Keratinocyte (primary cell): ENCODE data around the gene OIT3. TPM values are rescaled to one million over a fixed set of nuclear protein-coding genes. Genes with fewer than 3 reads are reported as not detected.

Experiments used
- DNase-seq: peaks from one replicate; pipeline ENCODE4 v3.0.0-alpha.2; 2011; ENCODE audit warnings: low read depth, missing footprints, low spot score
- FAIRE-seq: peaks from 2 replicates; lab custom pipeline; 2011; peaks lifted over from hg19 to GRCh38; lab: Jason Lieb, UNC
- H2AFZ ChIP-seq: 2 replicates; pipeline ENCODE4 v1.6.0; 2012; ENCODE audit warnings: low read length, control low read depth, inconsistent platforms; ENCODE audit not compliant: control insufficient read depth
- H3K27ac ChIP-seq: 2 replicates; pipeline ENCODE4 v1.5.1; 2011; ENCODE audit warnings: low read length; ENCODE audit not compliant: control insufficient read depth, insufficient read depth
- H3K27me3 ChIP-seq: 3 replicates; pipeline ENCODE4 v1.6.0; 2011; ENCODE audit warnings: low read length; ENCODE audit not compliant: control insufficient read depth, insufficient read depth; ENCODE audit errors: extremely low read depth
- H3K36me3 ChIP-seq, 2 experiments: 2 replicates in 1 of 2; 3 replicates in 1 of 2; pipeline ENCODE4 v1.5.1; 2011; ENCODE audit warnings: low read length in 2 of 2, mild to moderate bottlenecking in 1 of 2; ENCODE audit not compliant: control insufficient read depth in 2 of 2, insufficient read depth in 2 of 2; ENCODE audit errors: extremely low read depth in 1 of 2
- H3K4me1 ChIP-seq: 3 replicates; pipeline ENCODE4 v1.5.1; 2011; ENCODE audit warnings: low read length; ENCODE audit not compliant: control insufficient read depth, insufficient read depth; ENCODE audit errors: extremely low read depth
- H3K4me2 ChIP-seq: 3 replicates; pipeline ENCODE4 v1.6.0; 2011; ENCODE audit warnings: low read depth, low read length; ENCODE audit not compliant: control insufficient read depth, insufficient read depth; ENCODE audit errors: extremely low read depth
- H3K4me3 ChIP-seq, 3 experiments: fragments of 200-600 bp in 1 of 3; sonication (generic) in 1 of 3; 2 replicates in 2 of 3; 3 replicates in 1 of 3; pipeline ENCODE4 v1.5.1; 2011 to 2016; ENCODE audit warnings: low read length in 3 of 3, mild to moderate bottlenecking in 3 of 3, control low read depth in 2 of 3, inconsistent platforms in 1 of 3, low read depth in 1 of 3, mixed read lengths in 1 of 3, mixed run types in 1 of 3, moderate library complexity in 1 of 3; ENCODE audit not compliant: control insufficient read depth in 2 of 3, insufficient read depth in 2 of 3; ENCODE audit errors: extremely low read depth in 1 of 3
- H3K79me2 ChIP-seq: 2 replicates; pipeline ENCODE4 v1.6.0; 2012; ENCODE audit warnings: low read length; ENCODE audit not compliant: control insufficient read depth, insufficient read depth
- H3K9ac ChIP-seq: 3 replicates; pipeline ENCODE4 v1.6.0; 2011; ENCODE audit warnings: low read length; ENCODE audit not compliant: control insufficient read depth, insufficient read depth; ENCODE audit errors: extremely low read depth
- H3K9me1 ChIP-seq: 3 replicates; pipeline ENCODE4 v1.6.0; 2011; ENCODE audit warnings: low read length; ENCODE audit not compliant: control insufficient read depth, insufficient read depth; ENCODE audit errors: extremely low read depth
- H3K9me3 ChIP-seq: 2 replicates; pipeline ENCODE4 v1.5.1; 2012; ENCODE audit warnings: low read depth, low read length; ENCODE audit not compliant: control insufficient read depth
- H4K20me1 ChIP-seq: 3 replicates; pipeline ENCODE4 v1.6.0; 2011; ENCODE audit warnings: low read length; ENCODE audit not compliant: control insufficient read depth, insufficient read depth; ENCODE audit errors: extremely low read depth
- CTCF ChIP-seq, 3 experiments: IDR thresholded peaks in 1 of 3; conservative IDR thresholded peaks in 1 of 3; optimal IDR thresholded peaks in 1 of 3; 2 replicates in 2 of 3; 3 replicates in 1 of 3; pipeline versions ENCODE3 to v1.5.1; 2011; ENCODE audit warnings: low read length in 3 of 3, mild to moderate bottlenecking in 3 of 3, moderate library complexity in 2 of 3, control low read depth in 1 of 3, inconsistent platforms in 1 of 3; ENCODE audit not compliant: insufficient read depth in 2 of 3; ENCODE audit errors: extremely low read depth in 1 of 3
- EZH2 ChIP-seq: IDR thresholded peaks from one replicate; pipeline ENCODE4 v1.6.1; 2012; ENCODE audit warnings: inconsistent platforms, mild to moderate bottlenecking, low read length, moderate library complexity
- dilution Hi-C: fragments of 300-500 bp; cut with MboI; formaldehyde crosslinking; loops from one replicate; pipeline ENCODE4 v1.7.0; 2020; ENCODE audit warnings: low sequenced_read_pairs; ENCODE audit not compliant: extremely low pct_ligation_motif_present
- polyA plus RNA-seq, 5 experiments: library from polyadenylated mRNA; depleted of rRNA in 3 of 5; stranded (reverse) in 3 of 5; stranded (forward) in 1 of 5; unstranded in 1 of 5; fragments of >200 nt; gene quantifications; 1 replicate in 1 of 5; 2 replicates in 3 of 5; 3 replicates in 1 of 5; pipeline versions ENCODE4 v1.2.1 to v1.2.3, GENCODE V29; 2011 to 2012; ENCODE audit warnings: missing spikeins in 2 of 5, low read depth in 1 of 5, low replicate concordance in 1 of 5

Gene OIT3
- polyA plus RNA-seq, 1 donor (not counting 4 experiments of a cell fraction or from before 2014, with no cell fraction given): 0.05 TPM

DNA sequence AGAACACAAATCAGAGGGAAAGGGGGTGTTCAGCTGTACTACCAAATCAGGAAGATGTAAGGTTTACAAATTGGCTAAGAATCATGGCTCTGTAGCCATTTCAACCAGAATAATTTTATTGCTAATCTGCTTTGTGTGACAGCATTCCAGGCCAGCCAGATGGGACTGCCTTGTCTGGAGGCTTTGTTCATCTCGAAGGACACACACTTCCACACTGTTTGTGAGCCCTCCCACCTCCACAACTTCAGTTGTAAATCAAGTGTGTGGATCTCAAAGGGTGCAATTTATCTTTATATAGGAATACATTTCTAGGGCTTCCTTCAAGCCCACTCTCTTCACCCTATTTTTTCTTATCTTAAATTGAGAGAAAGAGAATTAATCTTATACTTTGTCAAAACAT, 6.9 kb upstream of the OIT3 start:
- no peaks in the 10 kb centered on the region for H3K27me3 ChIP-seq
- H3K36me3 ChIP-seq: peaks cover 4 to 9% of the 10 kb centered on the region in 2 experiments
- H3K4me2 ChIP-seq: no peak overlapping the region
- H3K9me3 ChIP-seq: no peaks in the 10 kb centered on the region
- no peak overlapping the region for H3K9ac ChIP-seq
- FAIRE-seq: no peak
- dilution Hi-C loops: no loop called here
- H3K4me1 ChIP-seq: peaks cover 37% of the 10 kb centered on the region
- TF ChIP-seq EZH2 (no peak), CTCF (optimal IDR thresholded peaks at IDR 0.05 in 1 of 3, IDR thresholded peaks at IDR 0.05 in 1 of 3, conservative IDR thresholded peaks at IDR 0.05 in 1 of 3; ENCODE audit: extremely low read depth in 1 of 3, insufficient read depth in 2 of 3, low read length in 3 of 3) (no peak)
- H3K27ac ChIP-seq: peak overlapping the region; percentile 5
- no peaks in the 10 kb centered on the region for H3K79me2 ChIP-seq
- no peaks in the 10 kb centered on the region for H4K20me1 ChIP-seq
- no peaks in the 10 kb centered on the region for H3K9me1 ChIP-seq
- DNase-seq: no peak
- no peak overlapping the region for H3K4me3 ChIP-seq
- H2AFZ ChIP-seq: no peak overlapping the region

GRCh38 chr10:72887043-72887442, 6.5 kb upstream of the OIT3 start:
- FAIRE-seq (peak; percentile 43), DNase-seq (no peak)
- Histone ChIP-seq H3K4me2 (peak overlapping the region; percentile 29), H3K9me1 (no peaks in the 10 kb centered on the region), H3K36me3 (peaks cover 4 to 9% of the 10 kb centered on the region in 2 experiments), H4K20me1 (no peaks in the 10 kb centered on the region), H3K27me3 (no peaks in the 10 kb centered on the region), H3K4me1 (peaks cover 37% of the 10 kb centered on the region), H3K9me3 (no peaks in the 10 kb centered on the region), H3K9ac (no peak overlapping the region), H2AFZ (peak overlapping the region; percentile 35), H3K79me2 (no peaks in the 10 kb centered on the region), H3K27ac (peak overlapping the region; percentile 5), H3K4me3 (no peak overlapping the region)
- dilution Hi-C loops: no loop called here
- TF ChIP-seq CTCF (optimal IDR thresholded peaks at IDR 0.05 in 1 of 3, IDR thresholded peaks at IDR 0.05 in 1 of 3, conservative IDR thresholded peaks at IDR 0.05 in 1 of 3; ENCODE audit: extremely low read depth in 1 of 3, insufficient read depth in 2 of 3, low read length in 3 of 3): no peak
- TF ChIP-seq EZH2: no peak
